Measurements from ENCODE around the gene NUAK1. TPM values are rescaled to one million over a fixed set of nuclear protein-coding genes. Genes with fewer than 3 reads are reported as not detected.

Gene NUAK1
- total RNA-seq, 1 experiment from 2014 or later, result 14.3 TPM

DNA sequence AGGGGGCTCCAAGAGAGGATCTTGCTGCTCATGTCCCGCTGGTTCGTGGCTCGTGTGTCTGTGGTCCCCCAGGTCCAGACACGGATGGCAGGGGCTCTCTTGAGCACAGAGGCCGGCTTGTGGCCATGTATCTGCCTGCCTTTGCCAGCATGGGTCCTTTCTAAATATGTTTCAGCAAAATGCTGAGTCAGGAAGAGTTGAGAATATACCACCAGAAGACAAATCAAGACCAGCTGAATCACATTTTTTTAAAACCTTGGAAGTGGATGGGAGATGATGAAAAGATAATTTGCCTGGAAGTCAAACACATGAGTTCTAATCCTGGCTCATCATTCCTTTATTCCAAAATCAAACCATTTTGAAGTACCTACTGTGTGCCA is 58.0 kb downstream of the NUAK1 start:
- no TSS peak for BruUV-seq (replicated peaks)
- CTCF ChIA-PET, result no interaction called here

DNA sequence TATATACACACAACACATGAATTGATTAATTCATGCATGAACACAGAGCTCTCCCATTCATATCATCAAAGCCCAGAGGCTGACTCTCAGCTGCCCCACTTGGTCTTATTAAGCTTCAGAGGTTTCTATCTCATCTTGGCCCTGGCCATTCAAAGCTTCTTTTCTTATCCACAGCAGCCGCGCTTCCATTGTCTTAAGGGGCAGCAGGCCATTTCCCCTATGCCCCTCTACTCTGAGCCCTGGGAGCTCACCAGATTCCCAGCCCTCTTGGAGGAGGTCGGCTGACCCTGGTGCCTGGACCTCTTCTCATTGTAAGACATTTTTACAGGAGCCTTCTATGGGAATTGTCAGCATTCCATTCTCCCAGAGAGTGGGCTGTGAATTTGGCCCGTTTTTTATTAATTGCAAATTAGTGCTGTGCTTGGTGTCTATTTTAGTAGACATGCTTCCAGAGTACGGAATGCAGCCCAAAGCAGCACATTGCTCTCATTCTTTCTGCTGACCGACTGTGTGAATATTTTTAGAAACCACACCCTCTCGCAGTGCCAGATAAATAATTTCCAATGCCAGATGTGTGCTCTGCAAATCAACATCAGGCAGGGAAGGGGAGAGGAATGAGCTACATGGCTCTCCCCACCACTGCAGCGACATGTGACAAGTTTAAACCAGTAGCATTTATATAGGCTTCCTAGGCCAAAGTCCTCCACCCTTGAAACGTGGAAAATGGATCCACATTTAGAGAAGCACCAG is 58.5 kb downstream of the NUAK1 start:
- DNase-seq, result no peak
- CTCF ChIA-PET, result no interaction called here
- H3K4me3 Mint-ChIP-seq (ENCODE audit: low read depth, unreplicated experiment), result no peak overlapping the region
- H3K27me3 Mint-ChIP-seq (ENCODE audit: unreplicated experiment), result no peaks in the 10 kb centered on the region
- intact Hi-C loops (cut with micrococcal nuclease; ENCODE audit: unreplicated experiment), result no loop called here
- TF ChIP-seq, protein P1, sequence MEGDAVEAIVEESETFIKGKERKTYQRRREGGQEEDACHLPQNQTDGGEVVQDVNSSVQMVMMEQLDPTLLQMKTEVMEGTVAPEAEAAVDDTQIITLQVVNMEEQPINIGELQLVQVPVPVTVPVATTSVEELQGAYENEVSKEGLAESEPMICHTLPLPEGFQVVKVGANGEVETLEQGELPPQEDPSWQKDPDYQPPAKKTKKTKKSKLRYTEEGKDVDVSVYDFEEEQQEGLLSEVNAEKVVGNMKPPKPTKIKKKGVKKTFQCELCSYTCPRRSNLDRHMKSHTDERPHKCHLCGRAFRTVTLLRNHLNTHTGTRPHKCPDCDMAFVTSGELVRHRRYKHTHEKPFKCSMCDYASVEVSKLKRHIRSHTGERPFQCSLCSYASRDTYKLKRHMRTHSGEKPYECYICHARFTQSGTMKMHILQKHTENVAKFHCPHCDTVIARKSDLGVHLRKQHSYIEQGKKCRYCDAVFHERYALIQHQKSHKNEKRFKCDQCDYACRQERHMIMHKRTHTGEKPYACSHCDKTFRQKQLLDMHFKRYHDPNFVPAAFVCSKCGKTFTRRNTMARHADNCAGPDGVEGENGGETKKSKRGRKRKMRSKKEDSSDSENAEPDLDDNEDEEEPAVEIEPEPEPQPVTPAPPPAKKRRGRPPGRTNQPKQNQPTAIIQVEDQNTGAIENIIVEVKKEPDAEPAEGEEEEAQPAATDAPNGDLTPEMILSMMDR (IDR thresholded peaks at IDR 0.05; ENCODE audit: unreplicated experiment), result no peak
- BruUV-seq (replicated peaks), result no TSS peak
- H3K27ac Mint-ChIP-seq (ENCODE audit: unreplicated experiment), result no peak overlapping the region
- no peaks in the 10 kb centered on the region for H3K4me1 Mint-ChIP-seq (ENCODE audit: low read depth, unreplicated experiment)
- H3K36me3 Mint-ChIP-seq (ENCODE audit: insufficient read depth, unreplicated experiment), result no peaks in the 10 kb centered on the region
- no peaks in the 10 kb centered on the region for H3K9me3 Mint-ChIP-seq (ENCODE audit: low read depth, unreplicated experiment)

More for the DNA sequence above, 58.0 kb downstream of the NUAK1 start:
- no peaks in the 10 kb centered on the region for H3K36me3 Mint-ChIP-seq (ENCODE audit: insufficient read depth, unreplicated experiment)
- H3K9me3 Mint-ChIP-seq (ENCODE audit: low read depth, unreplicated experiment), result no peaks in the 10 kb centered on the region
- no peaks in the 10 kb centered on the region for H3K27me3 Mint-ChIP-seq (ENCODE audit: unreplicated experiment)
- H3K4me1 Mint-ChIP-seq (ENCODE audit: low read depth, unreplicated experiment), result no peaks in the 10 kb centered on the region
- TF ChIP-seq, protein P1 (IDR thresholded peaks at IDR 0.05; ENCODE audit: unreplicated experiment), result no peak
- intact Hi-C loops (cut with micrococcal nuclease; ENCODE audit: unreplicated experiment), result no loop called here
- no peak overlapping the region for H3K4me3 Mint-ChIP-seq (ENCODE audit: low read depth, unreplicated experiment)
- H3K27ac Mint-ChIP-seq (ENCODE audit: unreplicated experiment), result no peak overlapping the region
- DNase-seq, result no peak

DNA sequence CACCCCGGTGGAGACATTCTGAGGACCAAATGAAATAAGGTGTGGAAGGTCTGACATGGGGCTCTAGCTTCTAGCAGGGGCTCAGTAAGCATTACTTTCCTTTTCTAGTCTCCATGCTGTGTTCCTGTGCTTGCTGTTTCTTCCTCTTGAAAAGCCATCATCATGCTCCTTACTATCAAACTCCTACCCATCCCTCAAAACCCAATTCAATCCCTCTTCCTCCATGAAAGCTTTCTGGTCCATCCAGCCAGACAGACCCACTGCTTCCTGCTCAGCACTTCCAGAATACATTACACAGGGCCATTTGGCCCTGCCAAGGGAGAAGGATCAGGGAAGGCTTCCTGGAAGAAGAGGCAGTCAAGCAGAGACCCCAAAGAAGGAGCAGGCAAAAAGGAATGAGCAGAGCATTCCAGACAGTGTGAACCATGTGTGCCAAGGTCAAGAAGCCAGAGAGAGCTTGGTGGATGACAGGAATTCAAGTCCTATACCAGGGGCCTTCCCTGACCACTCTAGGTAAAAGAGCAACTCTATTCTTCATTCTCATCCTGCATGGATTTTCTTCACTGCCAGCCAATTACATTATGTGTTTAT is 59.5 kb downstream of the NUAK1 start:
- no peak for DNase-seq
- no peak overlapping the region for H3K27ac Mint-ChIP-seq (ENCODE audit: unreplicated experiment)
- no TSS peak for BruUV-seq (replicated peaks)
- H3K27me3 Mint-ChIP-seq (ENCODE audit: unreplicated experiment), result no peaks in the 10 kb centered on the region
- no peaks in the 10 kb centered on the region for H3K36me3 Mint-ChIP-seq (ENCODE audit: insufficient read depth, unreplicated experiment)
- no peaks in the 10 kb centered on the region for H3K4me1 Mint-ChIP-seq (ENCODE audit: low read depth, unreplicated experiment)
- no peaks in the 10 kb centered on the region for H3K9me3 Mint-ChIP-seq (ENCODE audit: low read depth, unreplicated experiment)
- CTCF ChIA-PET, result no interaction called here
- TF ChIP-seq, protein P1 (IDR thresholded peaks at IDR 0.05; ENCODE audit: unreplicated experiment), result no peak
- intact Hi-C loops (cut with micrococcal nuclease; ENCODE audit: unreplicated experiment), result loop anchor here (5.0 kb wide), 1 partner anchor 372 kb away; no protein-coding TSS in a partner anchor
- H3K4me3 Mint-ChIP-seq (ENCODE audit: low read depth, unreplicated experiment), result no peak overlapping the region

DNA sequence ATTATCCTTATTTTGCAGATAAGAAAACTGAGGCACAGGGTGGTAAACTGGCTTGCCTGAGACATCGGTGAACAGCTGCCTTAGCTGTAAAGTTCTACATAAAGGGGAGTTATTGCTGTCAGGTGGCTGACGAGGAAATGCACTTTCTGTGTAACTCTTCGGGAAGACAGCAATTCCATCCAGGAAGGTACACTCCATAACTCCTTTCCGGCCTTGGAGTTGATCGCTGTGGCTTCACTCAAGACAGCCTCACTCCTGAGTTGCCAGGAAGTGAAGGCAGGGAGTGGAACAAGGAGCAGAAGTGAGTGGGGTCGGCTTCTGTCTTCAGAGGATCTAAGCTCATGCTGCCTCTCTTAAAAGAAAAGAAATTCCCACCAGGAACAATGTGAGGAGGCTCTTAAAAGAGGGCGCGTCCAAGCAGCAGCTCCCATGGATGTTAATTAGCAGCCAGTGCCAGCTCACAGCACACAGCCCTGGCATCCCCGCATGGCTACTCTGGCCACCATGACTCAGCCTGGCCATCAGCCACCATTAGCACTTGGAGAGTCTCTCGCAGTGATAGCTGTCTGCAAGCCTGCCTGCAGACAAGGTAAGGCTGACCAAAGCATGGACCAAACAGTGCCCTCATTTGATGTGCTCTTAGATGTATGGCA is 60.3 kb downstream of the NUAK1 start:
- DNase-seq, result no peak
- Mint-ChIP-seq H3K27me3 (ENCODE audit: unreplicated experiment) (no peaks in the 10 kb centered on the region), H3K4me3 (ENCODE audit: low read depth, unreplicated experiment) (no peak overlapping the region), H3K4me1 (ENCODE audit: low read depth, unreplicated experiment) (no peaks in the 10 kb centered on the region), H3K9me3 (ENCODE audit: low read depth, unreplicated experiment) (no peaks in the 10 kb centered on the region), H3K36me3 (ENCODE audit: insufficient read depth, unreplicated experiment) (no peaks in the 10 kb centered on the region), H3K27ac (ENCODE audit: unreplicated experiment) (no peak overlapping the region)
- CTCF ChIA-PET, result no interaction called here
- intact Hi-C loops (cut with micrococcal nuclease; ENCODE audit: unreplicated experiment), result loop anchor here (5.0 kb wide), 1 partner anchor 371 kb away; no protein-coding TSS in a partner anchor
- TF ChIP-seq, protein P1 (IDR thresholded peaks at IDR 0.05; ENCODE audit: unreplicated experiment), result no peak
- BruUV-seq (replicated peaks), result no TSS peak

Measured in Calu3 (cell line).